SKM-1 (cell line): ENCODE measurements around the gene ELL2.
"Not testable (repeated sequence)": the region's sequence is repeated elsewhere in the genome, so short reads cannot be mapped to it uniquely, and the experiment has no call there.

Experiments used
- DNase-seq: peaks from one replicate; lab custom pipeline; 2025; ENCODE audit not compliant: unreplicated experiment; lab: John Stamatoyannopoulos, UW

The ELL2 gene

DNA sequence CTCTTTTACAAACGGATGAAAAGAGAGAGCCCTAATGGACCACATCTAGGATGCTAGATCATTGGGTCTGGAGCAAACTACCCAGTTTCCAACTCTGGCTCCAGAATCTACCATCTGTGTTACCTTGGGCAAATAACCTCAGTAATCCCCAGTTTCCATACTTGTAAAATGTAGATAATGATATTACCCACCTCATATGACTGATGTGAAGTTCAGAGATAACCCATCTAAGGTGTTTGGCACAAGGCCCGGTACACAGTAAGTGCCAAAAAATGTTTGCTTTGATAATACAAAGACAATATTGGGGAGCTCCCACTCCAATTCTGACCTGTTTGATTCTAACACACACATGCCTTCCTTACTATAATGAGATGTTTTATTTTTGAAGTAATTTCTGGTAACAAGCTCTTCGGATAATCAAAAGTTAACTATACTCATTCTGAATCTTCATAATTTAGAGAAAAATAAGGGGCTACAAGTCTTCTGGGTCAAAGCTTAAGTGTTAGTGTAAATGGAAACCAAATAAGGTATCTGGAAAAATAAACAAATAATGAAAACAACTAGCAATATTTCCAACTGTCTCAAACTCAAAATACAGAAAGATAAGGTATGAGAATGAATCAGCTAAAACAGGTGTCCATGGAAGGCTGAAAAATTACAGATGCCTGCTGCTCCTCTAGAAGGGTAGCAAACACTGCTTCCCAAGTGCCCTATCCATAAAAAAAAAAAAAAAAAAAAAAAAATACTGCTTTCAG lies 30.4 kb downstream of the ELL2 start:
- no peak for DNase-seq

DNA sequence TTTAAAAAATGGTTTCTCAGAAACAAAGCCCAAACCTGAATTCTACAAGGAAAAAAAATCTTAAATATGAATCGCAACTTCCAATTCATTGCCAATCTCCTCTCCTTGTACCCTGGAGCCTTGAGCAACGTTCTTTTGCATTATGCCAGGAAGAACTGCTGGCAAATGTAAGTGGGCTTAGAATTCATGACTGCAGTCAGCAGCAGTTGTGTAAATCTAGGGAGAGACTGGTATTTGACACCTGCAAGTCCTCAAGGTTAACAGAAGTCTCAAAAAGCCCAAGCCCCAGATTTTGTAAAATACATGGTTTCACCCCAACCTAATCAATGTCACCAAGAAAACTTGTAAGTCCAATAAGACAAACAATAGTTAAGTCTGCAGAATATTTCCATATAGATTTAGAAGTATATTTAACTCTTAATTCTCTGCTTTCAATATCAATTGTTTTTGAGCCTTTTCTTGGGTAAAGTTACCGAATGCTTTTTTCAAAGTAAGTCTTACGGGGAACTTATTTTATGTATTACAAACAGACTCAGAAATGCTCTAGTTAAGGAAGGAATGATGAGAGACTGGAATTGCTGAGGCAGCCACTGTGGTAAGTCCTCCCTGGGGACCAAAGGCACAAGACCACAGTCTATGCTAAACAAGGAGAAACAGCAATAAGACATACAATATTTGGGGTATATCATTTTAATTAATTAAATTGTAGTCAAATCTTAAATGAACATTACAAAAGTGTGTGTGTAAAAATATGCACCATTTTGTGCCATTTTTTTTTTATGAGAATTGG lies 31.3 kb downstream of the ELL2 start:
- no peak for DNase-seq

DNA sequence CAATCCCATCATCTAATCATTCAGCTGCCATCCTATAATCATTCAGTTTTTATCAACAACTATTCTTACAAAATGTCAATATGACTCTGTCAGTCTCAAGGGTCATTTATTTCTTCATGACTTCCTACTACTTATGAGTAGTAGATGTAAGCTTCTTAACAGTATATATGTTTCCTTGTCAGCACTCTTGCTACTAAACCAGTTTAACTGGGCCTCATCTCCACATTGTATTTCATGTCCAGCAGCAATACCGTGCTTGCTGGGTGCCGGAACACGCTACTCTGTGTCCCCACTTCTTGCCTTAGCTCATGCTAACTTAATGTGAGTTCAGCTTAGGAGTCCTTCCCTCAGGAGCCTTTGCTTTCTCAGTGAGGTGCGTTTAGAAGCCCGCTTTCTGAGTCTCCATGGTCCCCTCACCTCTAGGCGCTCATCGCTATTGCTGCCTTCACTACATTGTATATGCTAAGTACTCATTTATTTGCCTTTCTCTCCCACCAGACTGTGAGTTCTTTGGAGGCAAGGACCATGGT lies 32.9 kb downstream of the ELL2 start:
- DNase-seq: no peak

DNA sequence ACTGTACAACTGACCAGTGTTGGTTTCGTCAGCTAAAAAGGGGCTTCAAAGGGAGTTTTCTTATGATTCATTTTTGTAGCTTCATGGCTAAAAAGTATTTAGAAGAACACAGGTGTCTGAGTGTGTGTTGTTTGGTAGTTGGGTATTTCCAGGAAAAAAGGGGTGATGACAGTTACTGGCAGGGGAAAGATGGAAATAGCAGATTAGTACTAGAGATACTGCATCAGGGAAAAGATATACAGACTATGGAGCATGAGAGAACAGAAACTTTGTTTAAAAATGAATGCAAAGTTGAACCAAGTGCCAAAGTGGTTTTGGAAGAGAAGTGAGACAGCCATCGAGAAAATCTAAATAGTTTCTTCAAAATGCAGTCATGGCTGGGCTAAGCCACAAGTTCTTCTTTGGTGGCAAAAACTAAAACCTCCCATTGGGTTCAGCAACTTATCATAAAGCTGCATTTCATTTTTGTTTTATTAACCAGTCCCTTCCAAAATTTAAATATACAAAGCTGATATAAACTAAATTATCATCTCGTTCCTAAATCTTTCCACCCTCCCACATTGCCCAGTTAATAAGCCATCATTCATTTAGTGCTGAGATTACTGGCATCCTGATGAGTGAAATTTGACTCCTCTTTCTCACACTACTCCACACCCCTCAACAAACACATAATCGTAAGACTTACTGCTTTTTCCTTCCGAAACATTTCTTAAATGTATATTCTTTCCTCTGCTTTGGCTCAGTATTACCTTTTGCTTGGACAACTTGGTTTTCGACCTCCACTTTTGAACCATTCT lies 33.5 kb downstream of the ELL2 start:
- DNase-seq: no peak

DNA sequence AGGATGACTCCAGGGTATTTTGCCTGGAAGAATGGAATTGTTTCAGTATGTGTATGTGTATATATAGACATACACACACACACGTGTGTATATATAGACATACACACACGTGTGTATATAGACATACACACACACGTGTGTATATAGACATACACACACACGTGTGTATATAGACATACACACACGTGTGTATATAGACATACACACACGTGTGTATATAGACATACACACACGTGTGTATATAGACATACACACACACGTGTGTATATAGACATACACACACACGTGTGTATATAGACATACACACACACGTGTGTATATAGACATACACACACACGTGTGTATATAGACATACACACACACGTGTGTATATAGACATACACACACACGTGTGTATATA lies 34.4 kb downstream of the ELL2 start:
- not testable (repeated sequence) for DNase-seq

DNA sequence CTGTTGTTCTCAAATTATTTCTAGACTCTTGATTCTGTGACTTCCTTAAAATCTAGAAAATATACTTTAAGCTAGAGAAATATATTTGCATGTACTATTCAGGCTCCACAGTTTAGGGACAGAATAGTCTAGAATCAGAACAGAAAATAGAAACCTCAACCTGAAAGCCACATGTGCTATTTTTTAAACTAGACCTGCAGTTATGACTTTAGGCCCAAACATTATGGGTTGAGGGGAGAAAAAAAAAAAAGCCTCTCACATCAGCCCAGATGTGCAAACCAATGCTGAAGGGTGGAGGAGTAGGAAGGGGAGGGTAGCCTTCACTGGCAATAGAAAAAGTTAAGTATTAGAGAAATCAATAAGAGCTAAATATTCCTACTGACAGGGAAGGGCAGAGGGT lies 35.7 kb downstream of the ELL2 start:
- DNase-seq: no peak

DNA sequence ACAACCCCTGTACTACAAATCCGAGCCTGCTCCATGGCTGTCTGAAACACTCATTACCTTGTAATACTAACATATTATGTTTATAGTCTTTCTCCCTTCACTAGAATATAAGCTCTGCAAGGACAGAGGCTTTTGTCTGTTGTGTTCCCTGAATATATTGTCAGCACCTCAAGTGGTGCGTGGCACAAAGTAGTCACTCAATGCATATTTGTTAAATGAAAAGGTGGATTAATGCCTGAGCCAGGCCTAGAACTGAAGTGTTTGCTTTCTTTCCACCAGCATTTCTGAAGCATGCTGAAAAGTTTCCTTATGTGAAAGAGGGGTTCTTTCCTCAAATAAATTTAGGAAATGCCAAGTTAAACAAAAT lies 36.3 kb downstream of the ELL2 start:
- no peak for DNase-seq

DNA sequence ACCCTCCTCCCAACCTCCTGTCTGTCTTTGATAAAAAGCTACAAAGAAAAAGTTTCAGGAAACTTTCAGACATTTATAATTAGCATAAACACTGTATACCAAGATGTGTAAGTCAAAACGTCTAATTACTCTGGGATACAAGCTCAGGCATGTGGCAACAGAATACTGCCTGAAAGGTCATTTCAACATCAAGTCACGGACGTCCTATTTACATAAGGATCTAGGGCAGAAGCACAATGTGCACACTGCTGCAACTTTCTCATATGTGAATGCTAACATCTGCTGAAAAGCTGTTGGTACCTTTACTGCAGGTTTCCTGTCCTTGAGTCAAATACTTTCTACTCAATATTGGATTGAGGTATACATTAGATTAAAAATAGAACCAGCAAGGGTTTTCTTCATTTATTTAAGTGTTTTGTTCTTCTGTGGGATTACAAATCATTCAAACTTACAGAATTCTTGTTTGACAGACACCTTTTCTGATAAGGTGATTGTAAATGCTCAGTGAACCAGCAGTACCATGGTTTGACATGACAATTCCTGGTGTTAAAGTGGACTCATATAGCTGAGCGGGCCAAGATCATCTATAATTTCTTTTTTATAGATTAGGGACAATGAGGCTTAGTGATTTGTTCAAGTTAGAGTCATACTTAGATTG lies 36.8 kb downstream of the ELL2 start:
- DNase-seq: peak; percentile 80

DNA sequence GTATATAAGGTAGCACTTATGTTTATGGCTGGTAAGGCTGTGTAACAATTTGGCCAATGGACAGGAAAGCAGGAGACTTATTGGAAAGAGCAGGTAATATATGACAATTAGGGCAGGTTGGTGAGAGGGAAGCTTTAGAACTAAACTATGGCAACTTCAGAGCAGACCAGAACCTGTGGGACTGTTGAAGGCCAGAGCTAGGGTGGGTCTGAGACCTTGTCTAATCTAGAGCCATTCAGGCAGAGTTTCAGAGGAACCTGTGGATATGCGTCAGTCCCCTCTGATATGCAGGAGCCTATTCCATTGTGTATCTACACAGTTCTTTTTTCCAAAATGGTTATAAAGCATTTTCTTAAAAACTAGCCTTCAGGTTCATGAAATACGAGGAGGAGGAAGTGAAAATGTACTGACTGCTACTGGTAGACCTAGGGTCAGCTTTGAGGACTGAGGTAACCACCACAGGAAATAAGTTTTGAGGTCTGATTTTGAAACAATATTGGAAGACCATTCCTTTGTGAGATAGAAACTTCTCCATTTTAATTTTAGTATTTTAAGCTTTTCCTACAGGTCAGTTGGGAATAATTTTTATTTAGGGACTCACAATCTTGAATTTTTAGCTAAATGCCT lies 37.6 kb downstream of the ELL2 start:
- peak; percentile 89 for DNase-seq

DNA sequence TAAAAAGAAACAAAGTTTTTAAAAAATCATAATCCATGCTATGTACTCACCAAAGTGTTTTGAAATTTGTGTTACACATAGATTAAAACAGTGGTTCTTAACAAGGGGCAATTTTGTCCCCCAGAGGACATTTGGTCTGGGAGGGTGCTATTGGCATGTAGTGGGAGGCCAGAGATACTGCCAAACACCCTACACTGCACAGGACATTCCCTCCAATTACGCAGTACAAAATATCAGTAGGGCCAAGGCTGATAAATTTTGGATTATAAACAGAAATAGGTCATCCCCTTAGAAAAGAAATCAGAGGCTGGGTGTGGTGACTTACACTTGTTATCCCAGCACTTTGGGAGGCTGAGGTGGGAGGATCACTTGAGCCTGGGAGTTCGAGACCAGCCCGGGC lies 38.9 kb downstream of the ELL2 start:
- DNase-seq: no peak

DNA sequence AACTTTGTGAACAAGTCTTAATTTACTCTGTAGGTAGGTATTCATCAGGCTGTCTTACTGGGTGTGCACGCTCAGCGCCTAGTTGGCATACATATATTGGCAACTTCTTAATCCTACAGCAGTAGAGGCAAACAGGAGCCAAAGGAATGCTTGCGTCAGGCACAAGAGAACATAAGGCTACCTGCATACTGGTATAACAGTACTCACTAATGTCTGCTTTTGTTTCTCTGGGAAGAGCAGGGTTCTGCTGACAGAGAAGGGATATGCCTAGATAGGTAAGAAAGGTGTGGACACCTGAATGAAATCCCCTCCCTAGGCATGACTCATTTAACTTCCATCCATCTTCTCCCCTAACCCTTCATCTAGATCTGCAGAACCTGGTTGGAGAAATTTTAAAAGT lies 40.1 kb downstream of the ELL2 start:
- no peak for DNase-seq

DNA sequence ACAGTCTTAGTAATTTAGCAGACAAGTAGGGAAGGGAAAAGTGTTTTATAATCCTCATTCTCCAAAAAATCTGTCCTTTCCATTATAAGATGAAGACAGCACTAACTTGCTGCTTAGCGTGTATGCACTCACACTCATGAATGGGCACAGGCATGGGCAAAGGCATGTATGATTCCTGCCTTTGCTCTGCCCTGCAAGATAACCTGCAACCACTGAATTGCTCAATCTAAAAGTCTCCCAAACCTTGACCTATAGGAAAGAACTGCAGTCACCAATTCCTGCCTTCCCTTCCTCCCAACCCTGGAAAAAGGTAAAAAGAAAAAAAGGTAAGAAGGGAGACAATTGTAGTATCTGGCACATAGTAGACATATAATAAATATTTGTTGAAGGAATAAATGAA lies 40.8 kb downstream of the ELL2 start:
- no peak for DNase-seq

DNA sequence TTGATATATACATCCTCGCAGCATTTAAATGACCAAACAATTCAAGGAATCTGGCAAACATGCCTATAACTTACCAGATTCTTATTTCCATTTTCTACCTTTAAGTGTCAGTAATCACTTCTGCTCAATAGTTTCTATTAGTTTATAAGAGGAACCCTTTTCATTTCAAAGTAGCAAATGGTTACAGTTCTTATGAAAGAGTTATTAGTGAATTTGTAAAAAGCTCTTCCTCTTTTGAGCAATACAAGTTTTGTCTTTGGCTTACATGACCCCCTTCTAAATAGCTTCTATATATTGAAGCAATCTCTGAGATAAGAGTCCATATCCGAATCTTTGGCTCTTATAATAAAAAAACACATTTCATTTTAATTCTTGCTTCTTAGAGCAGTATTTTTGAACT lies 42.0 kb downstream of the ELL2 start:
- peak; percentile 29 for DNase-seq

DNA sequence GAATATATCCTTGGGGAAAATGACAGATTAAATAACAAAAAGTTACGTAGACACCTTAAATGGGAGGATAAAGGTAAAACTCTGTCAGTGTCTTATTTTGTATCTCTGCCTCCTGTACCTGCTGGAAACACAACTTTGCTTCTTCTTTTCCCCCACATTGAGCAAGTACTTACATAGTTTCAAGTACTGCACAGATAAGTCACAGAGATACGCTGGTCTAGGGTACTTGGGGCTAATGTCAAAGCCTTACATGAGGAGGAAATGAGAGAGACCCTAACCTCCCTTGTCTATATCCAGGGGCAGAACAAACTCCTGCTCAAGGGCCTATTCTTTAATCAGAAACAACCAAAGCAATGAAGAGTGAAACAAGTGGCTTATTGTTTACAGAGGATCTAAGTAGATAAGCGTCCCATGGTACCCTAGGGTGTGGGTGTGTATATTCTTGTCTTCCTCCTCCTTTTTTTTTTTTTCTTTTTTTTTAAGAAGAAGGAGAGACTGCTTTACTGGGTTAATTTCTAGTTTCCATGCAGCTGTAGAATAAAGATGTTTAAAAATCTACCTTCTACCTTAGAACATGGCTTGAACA lies 43.1 kb downstream of the ELL2 start:
- DNase-seq: no peak

DNA sequence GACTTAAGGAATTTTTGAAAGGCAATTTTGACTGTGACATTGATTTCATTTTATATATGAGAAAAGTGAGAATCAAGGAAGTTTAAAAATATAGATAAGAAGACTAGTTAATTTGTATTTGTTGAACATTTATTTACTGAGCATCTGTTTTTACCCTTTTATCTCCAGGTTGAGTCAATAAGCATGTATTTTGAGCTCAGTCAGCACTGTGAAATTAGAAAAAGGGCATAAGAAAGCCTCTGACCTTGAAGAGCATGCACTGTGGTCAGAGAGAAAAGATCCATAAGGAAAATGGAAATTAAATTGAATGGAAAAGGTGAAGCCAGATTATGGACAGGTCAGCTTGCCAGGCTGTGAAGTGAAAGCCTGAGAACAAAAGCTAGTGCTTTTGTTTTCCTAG lies 44.4 kb downstream of the ELL2 start:
- DNase-seq: no peak

DNA sequence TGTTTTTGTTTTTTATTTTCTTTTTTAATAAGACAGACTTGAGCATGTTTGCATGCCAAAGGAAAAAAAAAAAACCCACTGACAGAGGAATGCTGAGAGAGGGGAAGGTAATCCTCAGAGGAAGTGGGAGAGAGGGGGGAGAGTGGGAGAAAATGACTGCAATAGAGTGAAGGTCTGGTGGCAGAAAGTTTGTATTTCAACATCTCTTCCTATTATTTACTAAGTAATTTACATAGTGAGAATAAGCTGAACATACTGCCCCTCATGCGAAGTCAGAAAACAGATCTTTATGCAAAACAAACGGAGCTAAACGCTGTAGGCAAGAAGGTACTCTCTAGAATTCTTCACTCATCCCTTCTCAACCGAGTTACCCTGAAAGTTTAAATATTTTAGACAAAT lies 45.0 kb downstream of the ELL2 start:
- DNase-seq: no peak

DNA sequence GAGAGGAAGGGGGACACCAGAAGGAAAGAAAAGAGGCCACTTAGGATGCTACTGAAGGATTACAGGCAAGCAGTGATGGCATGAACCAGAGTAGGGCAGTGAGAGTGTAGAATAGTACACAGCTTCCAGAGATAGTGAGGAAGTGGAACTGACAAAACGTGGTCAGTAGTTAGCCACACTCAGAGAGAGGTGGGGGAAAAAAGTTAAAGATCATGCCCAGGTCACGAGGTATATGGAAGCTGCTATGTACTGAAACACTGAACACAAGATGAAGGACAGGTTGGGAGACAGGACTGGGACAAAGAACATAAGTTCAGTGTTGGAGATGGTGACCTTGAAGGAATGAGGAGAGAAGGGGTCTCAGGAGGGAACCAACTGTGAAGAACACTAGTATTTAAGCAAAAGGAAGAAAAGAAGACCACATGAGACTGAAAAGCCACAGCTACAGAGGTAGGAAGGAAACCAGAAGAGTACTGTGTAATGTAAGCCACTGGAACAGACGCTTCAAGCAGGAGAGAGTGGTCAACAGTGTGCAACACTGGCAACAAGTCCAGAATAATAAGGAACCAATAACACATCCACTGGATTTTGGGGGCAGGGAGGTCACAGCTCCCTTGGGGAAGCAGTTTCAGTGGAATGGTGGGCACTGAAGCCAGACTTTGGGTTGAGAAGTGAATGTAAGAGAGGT lies 45.5 kb downstream of the ELL2 start:
- DNase-seq: peak; percentile 64

DNA sequence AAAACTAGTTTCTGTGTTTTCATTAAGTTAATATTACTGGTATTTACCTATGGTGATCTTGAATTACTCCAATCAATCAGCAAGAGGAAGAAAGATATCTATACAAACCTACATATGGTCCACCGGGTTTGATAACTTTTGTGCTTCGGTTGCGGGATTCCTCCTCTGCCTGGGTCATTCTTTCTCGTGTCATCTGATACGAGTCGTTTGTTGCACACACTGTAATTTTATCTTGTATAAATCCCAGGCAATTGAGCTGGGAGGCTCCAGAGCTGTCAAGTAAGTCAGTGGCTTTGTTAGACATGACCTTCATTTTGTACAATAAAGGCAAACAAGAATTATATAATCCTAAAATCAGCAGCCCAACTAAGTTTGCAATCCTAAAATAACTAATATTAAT lies 48.0 kb downstream of the ELL2 start:
- DNase-seq: no peak

DNA sequence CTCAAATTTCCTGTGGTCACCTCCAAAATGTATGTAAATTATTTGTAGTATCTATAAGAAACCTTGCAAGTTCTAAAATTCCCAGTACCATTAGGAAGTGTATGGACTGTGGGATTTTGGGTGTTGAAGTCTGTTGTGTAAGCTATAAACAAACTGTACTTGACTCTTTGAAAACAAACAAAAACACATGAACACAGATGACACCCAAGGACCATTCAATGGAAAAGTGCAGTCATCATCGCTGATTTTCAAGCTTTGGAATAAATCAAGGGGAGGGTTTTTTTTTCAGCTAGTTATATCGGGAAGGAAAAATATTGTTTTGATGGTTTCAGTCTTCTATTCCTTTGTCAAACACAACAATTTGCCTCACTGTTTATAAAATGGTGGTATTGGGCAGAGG lies 49.6 kb downstream of the ELL2 start:
- DNase-seq: no peak

DNA sequence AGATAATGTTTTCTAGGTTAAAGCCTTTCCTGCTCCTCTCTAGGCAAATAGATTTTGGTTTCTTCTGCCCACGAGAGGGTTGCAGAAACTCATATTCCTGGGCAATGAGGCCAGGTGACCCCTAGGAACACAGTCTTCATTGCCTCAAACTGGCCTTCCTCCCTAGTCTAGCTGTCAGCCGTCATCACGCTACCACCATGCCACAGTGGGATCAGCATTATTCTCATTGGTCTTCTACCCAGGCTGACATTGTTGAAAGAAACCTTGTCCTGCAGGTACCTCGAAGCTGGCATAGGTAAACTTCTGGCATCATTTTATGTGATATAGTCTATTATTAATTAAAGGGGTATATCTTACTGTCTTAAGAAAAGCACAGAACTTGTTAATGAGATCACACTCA lies 51.1 kb downstream of the ELL2 start:
- DNase-seq: no peak
